GM21367 (cell line): Measurements from ENCODE around the gene FAM25C.
"Not testable (repeated sequence)": the region's sequence is repeated elsewhere in the genome, so short reads cannot be mapped to it uniquely, and the experiment has no call there.

Experiments
- ATAC-seq: cut with Tn5 transposase; IDR thresholded peaks from one replicate; pipeline ENCODE4 v1.9.1; 2021; ENCODE audit not compliant: unreplicated experiment

The FAM25C gene

DNA sequence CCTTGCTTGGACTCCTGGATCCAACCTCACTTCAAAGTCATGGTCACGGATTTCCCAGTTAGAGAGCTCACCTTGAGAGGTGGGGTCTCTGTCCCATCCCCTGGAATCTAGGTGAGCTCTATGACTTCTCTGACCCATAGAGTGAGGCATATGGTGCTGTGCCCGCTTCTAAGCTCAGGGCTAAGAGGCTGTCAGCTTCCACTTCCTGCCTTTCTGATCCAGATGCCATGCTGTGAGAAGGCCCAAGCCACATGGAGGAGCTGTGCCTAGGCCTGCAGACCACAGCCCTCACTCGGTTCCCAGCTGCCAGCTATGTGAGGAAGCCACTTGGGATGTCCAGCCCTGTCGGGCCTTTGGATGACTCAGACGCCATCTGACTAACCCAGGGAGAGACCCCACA, 39.9 kb downstream of the FAM25C start:
- ATAC-seq = not testable (repeated sequence)

DNA sequence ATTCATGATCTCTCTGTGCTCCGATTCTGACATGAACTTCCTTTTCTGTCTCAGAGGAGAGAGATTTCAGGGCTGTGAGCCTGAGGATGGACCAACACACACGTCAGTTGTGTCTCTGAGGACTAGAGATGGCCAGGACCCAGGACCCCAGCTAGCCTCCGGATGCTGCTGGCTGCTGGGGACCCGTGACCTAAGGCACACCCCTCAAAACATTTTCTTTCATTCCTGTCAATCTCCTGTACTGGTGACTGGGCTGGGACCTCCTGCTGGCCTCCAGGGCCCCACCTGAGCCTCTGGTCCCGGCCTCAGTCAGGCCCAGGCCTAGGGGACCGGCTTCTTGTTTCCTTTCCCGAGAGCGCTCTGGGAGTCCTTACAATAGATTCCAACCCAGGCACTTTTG, 42.4 kb downstream of the FAM25C start:
- not testable (repeated sequence) for ATAC-seq

DNA sequence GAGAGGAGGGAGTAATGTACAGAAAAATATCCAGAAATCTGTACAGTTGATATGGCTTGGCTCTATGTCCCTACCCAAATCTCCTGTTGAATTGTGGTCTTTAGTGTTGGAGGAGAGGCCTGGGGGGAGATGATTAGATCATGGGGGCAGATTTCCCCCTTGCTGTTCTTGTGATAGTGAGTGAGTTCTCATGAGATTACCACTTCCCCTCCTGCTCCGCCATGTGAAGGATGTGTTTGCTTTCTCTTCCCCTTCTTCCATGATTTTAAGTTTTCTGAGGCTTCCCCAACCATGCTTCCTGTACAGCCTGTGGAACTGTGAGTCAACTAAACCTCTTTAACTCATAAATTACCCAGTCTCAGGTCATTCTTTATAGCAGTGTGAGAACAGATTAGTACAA, 52.2 kb downstream of the FAM25C start:
- ATAC-seq = not testable (repeated sequence)
